GM15510 (cell line): ENCODE data around the gene APP.

Experiments used
- POLR2A ChIP-seq: IDR thresholded peaks from 3 replicates; pipeline ENCODE4 v1.6.1; 2011; ENCODE audit warnings: borderline replicate concordance; ENCODE audit not compliant: insufficient read length; ENCODE audit errors: extremely low read depth

The APP gene

GRCh38 chr21:25904044-25904695 lies 266.4 kb downstream of the APP start:
- no peak for TF ChIP-seq POLR2A

GRCh38 chr21:25903607-25904006 lies 267.0 kb downstream of the APP start:
- TF ChIP-seq POLR2A: no peak

GRCh38 chr21:25901330-25901979 lies 269.1 kb downstream of the APP start:
- no peak for TF ChIP-seq POLR2A

- no peak for TF ChIP-seq POLR2A
Measured at GRCh38 chr21:25898671-25899070, 271.9 kb downstream of the APP start.

GRCh38 chr21:25897383-25897782 lies 273.2 kb downstream of the APP start:
- no peak for TF ChIP-seq POLR2A

- no peak for TF ChIP-seq POLR2A
Measured at GRCh38 chr21:25896501-25897056, 274.0 kb downstream of the APP start.

- TF ChIP-seq POLR2A: no peak
Measured at GRCh38 chr21:25895565-25896205, 274.9 kb downstream of the APP start.

- TF ChIP-seq POLR2A: no peak
Measured at GRCh38 chr21:25893191-25893590, 277.4 kb downstream of the APP start.

- TF ChIP-seq POLR2A: no peak
Measured at GRCh38 chr21:25891596-25891995, 279.0 kb downstream of the APP start.

GRCh38 chr21:25890001-25890400 lies 280.6 kb downstream of the APP start:
- no peak for TF ChIP-seq POLR2A

GRCh38 chr21:25888711-25889110 lies 281.9 kb downstream of the APP start:
- TF ChIP-seq POLR2A: no peak

- no peak for TF ChIP-seq POLR2A
Measured at GRCh38 chr21:25887646-25888306, 282.8 kb downstream of the APP start.

- no peak for TF ChIP-seq POLR2A
Measured at GRCh38 chr21:25887166-25887565, 283.4 kb downstream of the APP start.

- TF ChIP-seq POLR2A: no peak
Measured at GRCh38 chr21:25885880-25886279, 284.7 kb downstream of the APP start.

- TF ChIP-seq POLR2A: no peak
Measured at GRCh38 chr21:25885405-25885804, 285.2 kb downstream of the APP start.

GRCh38 chr21:25884311-25884710 lies 286.3 kb downstream of the APP start:
- TF ChIP-seq POLR2A: no peak
